ENCODE results near the gene OSBPL6.

OSBPL6 gene

DNA sequence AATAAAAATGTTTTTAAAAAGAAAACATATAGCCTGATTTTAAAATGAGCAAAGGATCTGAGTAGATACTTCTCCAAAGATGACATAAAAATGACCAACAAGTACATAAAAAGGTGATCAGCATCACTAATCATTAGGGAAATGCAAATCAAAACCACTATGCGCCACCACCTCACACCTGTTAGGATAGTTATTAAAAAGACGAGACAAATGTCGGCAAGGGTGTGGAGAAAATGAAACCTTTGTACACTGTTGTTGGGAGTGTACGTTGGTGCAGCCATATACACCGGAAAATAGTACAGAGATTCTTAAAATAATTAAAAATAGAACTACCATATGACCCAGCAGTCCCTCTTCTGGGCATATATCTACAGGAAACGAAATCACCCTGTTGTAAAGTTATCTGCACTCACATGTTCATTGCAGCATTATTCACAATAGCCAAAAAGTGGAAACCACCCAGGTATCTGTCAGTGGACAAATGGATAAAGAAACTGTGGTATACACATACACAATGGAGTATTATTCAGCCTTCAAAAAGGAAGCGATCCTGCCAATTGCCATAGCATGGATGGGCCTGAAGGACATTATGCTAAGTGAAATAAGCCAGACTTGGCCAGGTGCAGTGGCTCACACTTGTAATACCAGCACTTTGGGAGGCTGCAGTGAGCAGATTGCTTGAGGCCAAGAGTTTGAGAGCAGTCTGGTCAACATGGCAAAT, 165.0 kb downstream of the OSBPL6 start:
- no peak for DNase-seq (ENCODE audit: low spot score)

DNA sequence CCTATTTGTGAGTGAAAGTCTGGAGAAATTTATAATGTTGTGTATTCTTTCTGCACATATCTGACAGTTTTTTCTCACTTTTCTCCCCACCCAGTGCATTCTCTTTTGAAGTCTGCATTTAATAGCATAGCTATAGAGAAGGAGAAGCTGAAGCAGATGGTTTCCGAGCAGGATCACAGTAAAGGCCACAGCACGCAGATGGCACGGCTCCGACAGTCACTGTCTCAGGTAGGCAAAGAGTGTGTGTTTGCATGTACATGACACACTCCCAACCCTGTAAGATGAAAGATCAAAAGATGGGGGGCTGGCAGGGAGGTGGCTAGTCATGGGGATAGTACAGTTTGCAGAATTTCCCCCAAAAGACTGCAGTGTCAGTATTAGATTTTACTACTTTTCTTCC, 167.3 kb downstream of the OSBPL6 start:
- DNase-seq (ENCODE audit: low spot score): no peak

DNA sequence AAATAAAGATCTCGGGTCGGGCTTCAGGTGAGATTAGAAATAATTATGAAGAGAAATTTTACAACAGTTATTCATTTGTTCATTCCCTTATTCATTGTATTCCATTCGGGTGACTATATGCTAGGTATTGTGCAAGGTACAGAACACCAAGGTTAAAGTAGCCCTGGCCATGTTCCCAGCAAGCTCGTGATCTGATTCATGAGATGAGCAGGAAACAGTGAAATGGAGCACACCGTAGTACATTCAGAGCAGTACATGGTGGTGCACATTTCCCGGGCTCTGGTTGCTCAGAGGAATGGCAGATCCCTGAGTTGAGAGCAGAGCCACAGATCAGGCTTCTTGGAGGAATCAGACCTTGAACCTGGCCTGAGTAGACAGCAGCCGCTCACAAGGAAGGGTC, 168.9 kb downstream of the OSBPL6 start:
- no peak for DNase-seq (ENCODE audit: low spot score)

DNA sequence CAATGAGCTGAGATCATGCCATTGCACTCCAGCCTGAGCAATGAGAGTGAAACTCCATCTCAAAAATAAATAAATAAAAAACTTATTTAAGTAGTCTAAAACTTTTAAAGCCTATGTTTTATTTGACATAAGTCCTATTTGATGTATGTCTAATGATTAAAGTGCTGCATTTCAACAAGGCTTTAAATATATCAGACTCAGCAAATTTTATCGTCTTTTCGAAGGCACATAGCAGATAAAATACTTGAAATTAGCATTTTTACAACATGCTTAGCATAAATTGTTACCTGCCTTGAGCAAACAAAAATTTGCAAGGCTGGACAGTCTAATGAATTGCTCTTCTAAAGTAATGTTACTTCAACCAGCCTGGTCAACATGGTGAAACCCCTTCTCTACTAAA, 170.8 kb downstream of the OSBPL6 start:
- DNase-seq (ENCODE audit: low spot score): no peak

DNA sequence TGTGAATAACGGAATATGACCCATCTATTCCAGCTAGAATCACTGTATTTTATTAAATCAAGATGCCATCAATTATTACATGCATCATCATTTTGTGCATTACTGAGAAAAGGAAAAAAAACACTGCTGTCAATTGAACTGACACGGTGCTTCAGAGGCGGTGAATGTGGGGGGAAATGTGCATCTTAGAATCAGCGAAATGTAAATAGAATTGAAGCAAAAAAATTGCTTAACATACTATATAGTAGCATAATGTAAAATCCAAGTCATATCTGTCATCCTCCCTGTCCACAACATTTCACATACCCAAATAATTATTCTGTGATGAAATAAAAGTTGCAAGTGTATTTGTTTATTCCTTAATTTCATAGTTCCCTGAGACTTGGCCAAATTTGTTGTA, 172.1 kb downstream of the OSBPL6 start:
- no peak for DNase-seq (ENCODE audit: low spot score)

DNA sequence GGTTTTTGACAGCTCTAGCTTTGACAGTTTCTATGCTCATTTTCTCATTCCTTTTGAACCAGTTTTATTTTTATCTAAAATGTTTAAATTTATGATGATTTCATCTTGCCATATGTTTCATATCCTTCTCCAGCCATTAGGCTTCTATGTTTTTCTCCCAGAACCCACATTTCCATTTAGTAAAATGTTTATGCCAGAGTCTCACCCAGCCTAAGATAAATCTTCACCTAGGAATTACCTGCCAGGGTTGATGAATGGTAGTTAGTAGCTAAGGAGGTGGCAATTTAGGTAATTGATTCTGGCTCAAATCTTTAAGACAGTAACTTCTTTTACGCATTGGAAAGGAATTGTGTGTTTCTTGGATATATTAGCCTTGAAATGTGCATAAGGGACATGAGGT, 173.0 kb downstream of the OSBPL6 start:
- no peak for DNase-seq (ENCODE audit: low spot score)

DNA sequence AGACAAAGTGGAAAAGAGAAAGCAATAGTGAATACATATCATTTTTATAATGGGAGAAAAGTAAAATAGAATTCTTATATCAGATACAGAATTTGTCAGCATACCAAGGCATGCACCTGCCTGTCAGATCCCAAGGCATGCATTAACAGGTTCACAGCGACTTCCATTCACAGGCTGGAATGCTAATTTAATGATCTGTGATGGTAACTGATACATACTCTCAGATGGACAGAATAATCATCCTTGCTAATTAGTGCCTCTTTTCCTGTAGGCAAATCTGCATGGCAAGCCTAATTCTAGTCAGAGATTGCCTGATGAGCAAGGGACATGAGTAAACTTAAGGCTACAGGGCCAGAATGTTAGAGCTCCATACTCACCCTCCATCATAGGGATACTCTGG, 180.6 kb downstream of the OSBPL6 start:
- no peak for DNase-seq (ENCODE audit: low spot score)

DNA sequence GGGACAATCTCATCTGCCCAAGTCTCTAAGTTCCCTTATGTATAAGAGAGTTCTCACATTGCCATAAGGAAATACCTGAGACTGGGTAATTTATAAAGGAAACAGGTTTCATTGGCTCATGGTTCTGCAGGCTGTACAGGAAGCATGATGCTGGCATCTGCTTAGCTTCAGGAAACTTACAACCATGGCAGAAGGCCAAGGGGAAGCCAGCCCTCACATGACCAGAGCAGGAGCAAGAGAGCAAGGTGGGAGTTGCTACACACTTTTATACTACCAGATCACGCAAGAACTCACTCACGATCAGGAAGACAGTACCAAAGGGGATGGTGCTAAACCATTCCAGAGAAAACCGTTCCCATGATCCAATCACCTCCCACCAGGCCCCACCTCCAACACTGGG, 182.7 kb downstream of the OSBPL6 start:
- no peak for DNase-seq (ENCODE audit: low spot score)

DNA sequence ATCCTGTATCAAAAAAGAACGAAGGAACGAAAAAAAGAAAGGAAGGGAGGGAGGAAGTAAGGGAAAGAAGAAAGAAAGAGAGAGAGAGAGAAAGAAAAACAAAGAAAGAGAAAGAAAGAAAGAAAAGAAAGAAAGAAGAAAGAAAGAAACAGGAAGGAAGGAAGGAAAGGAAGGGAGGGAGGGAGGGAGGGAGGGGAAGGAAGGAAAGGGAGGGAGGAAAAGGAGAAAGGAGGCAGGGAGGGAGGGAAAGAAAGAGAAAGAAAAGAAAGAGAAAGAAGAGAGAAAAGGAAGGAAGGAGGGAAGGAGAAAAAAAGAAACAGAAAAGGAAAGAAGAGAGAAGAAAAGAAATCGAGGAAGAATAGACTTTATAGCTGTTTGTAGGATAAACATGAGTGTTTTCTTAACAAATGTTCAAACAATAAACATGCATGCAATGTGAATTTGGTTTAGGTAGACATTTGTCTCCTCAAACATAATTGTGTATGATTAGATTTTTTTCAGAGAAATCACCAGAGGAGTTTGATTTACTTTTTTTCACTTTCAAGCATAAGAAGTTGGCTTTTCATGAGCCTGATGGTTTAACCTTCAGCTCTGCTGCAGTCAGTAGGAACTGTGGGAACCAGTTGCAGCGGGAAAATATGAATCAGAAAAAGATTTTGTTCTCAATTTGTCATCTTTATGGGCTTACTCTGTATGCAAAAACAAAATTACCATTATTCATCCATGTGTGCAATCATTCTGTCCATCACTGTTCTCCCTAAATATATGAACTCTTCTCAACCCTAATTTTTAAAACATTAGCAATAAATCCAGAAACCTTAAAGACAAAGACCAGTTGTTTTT, 185.1 kb downstream of the OSBPL6 start:
- DNase-seq (ENCODE audit: low spot score): no peak

DNA sequence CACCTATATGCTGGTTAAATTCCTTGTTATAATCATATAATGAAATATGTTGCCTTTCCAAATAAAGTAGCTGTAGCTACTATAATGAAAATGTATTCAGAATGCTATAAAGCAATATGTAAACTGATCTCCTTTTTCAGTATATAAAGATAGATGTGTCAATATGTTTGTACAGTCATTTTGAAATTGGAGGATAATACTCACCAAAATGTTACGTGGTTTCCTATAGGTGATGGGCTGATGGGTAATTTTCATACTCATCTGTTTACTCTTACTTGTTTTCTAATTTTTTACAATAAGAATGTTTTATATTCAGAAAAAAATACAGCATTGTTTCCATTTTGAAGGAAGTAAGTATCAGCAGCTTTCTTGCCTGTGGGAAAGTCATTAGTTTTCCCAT, 186.5 kb downstream of the OSBPL6 start:
- DNase-seq (ENCODE audit: low spot score): no peak

DNA sequence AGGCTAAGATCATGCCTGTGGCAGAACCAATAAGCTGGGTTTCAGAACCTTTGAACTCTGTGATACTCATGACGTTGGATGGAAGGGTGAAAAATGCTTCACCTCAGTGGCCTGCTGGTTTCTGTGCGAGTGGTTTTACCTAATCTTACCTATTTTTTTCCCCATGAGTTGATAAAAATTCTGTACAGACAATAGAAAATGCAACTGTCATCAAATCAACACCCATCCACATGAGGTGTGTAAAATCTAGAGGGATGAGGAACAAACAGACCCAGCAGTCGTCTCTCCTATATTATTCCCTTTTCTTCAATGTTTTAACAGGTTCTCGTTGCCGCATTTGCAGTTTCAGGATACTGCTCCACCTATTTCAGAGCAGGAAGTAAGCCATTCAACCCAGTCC, 189.4 kb downstream of the OSBPL6 start:
- DNase-seq (ENCODE audit: low spot score): no peak

DNA sequence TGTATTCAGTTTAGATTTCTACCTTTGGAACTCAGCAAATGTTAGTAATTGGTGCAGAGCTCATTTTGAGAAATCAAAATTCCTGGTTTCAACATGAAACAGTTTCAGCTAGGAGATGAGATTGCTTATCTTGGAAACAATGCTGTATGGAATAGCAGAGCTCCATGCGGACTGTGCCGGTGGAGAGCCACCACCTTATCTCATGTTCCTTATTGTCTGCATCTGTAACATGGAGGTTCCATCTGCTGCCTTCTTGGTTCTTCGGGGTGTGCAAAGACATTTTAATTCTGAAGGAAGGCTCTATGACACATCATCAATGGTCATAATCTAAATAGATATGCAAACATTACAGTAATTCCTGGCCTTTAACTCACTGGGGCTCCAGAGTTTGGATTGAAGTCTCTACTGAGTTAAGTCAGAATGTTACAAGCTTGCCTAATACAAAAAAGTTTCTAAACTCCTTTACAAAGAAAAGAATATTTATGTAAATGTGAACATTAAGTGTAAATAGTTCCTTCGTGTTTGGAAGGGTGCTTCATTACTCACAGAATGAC, 191.4 kb downstream of the OSBPL6 start:
- DNase-seq (ENCODE audit: low spot score): no peak

DNA sequence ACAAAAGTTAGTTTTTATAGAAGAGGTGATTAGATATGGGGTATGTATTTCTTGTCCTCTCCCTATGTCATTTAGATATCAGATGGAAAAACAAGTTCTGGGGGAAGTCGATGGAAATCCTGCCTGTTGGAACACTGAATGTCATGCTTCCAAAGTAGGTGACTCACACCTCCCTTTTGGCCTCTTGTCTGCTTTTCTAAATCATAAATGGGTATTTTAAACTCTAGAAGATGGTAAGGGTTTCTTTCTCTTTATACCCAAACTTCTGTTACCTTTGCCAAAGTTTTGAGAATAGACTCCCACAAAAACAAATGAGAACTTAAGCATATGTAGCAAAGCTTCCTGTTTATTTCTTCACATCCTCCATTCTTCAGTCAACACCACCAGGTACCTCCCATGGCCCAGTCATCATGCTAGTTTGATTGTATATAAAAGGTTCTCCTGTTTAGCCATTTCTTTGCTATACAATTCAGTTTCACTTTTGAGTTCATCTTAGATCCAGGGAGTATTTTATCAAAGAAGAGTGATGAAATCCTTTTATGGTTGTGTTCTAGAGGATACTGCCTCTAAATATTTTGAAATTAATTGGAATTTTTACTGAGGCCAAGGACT, 192.8 kb downstream of the OSBPL6 start:
- DNase-seq (ENCODE audit: low spot score): no peak

DNA sequence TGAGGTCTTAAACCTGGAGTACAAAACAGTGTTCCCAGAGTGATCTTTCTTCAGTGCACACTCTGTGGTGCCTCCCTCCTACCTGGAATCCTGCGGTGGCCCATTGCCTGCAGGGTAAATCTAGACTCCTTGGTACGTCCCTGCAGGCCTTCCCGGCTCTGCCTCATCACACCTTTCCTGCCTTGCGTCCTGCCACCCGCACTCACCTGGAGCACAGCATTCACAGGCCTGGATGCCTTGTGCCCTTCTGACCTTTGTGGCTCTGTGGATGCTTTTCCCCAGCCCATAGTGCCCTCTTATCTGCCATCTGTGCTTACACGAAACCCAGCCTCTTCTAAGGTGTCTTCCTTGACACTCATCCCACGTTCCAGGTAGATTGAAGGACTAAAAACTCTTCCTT, 194.0 kb downstream of the OSBPL6 start:
- no peak for DNase-seq (ENCODE audit: low spot score)

DNA sequence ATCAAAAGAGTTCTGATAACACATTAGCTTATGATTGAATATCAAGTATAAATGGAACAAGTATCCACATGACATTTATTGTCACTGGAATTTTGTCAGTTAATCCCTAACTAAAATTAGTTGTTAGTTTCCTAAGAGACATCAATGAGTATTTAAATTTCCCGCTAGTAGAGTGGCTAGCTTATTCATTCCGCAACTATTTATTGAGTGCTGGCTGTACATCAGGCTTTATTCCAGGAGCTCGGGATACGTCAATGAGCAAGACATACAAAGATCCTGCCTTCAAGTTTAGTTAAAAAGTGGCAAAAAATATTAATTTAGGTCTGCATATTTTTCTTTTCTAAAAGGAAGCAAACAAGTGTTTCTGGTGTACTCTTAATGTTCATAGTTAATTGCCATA, 197.4 kb downstream of the OSBPL6 start:
- DNase-seq (ENCODE audit: low spot score): no peak

DNA sequence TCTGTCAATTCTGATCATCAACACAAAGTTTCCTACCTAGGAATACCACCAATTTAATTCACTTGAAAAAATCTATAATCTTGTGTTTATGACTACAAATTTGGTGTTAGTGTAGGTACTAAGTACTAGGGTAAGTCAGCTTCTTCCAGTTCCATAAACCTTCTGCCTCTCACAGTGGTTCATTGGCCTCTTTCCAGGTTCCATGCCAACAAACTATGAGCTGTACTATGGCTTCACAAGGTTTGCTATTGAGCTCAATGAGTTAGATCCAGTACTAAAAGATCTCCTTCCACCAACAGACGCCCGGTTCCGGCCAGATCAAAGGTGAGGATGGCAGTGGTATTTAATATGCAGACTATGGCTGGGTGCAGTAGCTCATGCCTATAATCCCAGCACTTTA, 197.9 kb downstream of the OSBPL6 start:
- peak; percentile 37 for DNase-seq (ENCODE audit: low spot score)

DNA sequence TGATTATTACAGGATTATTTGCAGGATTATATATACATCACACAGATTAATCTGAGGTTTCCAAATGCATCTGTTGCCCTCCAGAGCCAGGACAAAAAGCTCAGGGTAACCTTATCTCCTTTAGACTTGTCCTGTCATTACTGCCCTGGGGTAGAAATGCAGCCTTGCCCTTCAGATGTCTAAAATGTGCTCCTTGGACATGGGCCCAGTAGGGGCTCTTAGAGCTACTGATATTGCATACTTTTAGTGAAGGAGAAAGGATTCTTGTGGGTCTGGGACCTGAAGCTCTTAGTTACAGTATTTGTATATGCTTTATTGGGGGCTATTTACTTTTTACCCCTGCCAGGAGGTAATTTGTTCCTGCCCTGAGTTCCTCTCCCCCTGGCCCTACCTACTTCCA, 200.5 kb downstream of the OSBPL6 start:
- DNase-seq (ENCODE audit: low spot score): no peak

DNA sequence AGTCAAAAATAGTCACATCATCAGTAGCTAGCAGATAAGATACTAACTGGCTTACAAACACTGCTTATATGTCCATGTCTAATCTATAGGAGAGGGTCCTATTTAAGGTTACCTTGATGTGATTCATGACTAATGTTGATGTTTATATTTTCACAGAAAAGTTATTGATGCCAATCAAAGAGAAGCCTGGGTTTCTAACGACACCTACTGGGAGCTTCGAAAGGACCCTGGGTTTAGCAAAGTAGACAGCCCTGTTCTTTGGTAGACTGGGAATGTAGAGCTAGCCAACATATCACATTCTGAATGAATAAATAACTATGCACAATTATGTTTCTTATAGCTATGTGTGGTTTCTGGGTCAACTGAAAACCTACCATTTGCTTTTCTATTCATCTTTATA, 201.0 kb downstream of the OSBPL6 start:
- no peak for DNase-seq (ENCODE audit: low spot score)

DNA sequence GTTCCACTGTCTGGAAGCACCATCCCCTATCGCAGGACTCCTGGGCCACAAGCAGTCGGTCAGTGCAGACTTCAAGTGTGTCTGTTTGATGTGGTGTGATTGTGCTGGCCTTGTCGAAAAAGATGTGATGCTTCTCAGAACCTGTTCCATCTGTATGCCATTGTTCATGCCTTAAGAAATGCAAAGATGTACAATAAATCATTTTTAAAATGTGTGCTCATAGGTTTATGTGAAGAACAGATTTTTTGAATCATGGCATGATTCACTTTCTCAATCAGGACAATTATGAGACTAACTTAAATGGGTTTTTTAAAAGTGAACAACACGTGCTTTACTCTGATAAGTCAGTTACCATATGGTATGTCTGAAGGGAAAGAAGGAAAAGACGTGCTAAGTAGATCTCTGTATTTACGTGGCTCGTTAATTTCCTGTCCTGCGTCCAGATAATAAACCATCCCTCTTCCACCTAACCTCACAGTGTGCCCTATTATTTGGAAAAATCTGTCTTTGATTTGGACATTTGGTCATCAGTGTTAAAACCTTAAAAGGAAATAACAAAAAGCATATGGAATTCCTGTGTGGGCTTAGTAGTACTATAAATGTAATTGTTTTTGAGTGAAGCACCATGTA, 201.7 kb downstream of the OSBPL6 start:
- DNase-seq (ENCODE audit: low spot score): no peak

DNA sequence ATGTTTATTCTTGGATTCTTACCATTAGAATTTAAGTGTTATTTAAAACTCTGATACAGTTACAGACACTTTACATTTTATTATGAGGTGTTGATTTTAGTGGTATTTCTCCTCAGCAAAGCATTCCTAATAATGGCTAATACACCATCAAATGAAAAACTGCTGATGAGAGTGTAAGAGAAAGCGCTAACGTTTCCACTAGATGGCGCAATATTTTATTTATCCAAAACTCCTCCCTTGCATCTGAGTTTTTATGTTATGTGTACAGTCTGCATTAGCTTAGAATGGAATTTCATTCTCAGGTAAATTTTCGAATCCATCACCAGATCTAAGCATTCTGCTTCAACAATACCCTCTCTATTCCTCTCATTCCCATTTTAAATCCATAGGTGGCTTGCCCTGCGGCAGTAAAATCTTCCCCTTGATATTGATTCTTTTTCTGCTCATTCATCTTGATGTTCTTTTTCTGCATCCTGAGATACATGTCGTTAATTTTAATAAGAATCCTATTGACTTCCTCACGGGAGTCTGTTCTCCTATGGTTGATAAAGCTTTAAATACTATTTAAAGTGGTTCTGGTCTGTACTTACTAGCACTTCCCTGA, 202.8 kb downstream of the OSBPL6 start:
- peak; percentile 82 for DNase-seq (ENCODE audit: low spot score)

DNA sequence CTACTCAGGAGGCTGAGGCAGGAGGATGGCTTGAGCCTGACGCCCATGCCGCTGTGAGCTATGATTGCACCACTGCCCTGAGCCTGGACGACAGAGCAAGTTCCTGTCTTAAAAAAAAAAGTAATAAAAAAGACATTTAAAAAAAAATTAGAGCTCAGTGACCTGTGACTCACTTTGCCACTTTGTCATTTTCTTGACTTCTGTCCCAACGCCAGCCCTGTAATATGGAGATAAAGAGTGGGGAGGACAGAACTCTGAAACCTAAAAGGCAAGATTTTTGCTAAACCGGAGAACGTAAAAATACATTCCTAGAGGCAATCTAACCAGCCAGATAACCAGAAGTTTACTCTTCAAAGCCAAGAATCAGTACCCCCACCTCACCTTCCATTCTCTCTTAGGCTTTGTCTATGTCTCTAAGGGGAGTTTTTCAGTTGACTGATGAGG, 207.7 kb downstream of the OSBPL6 start:
- DNase-seq (ENCODE audit: low spot score): no peak
